Measurements from ENCODE around the gene RALGAPA2.

- TF ChIP-seq YY1 (IDR thresholded peaks at IDR 0.05; ENCODE audit: insufficient read depth, insufficient read length): no peak
- TF ChIP-seq ZNF274 (IDR thresholded peaks at IDR 0.05; ENCODE audit: low read depth, low read length): no peak
Measured at GRCh38 chr20:20743511-20744169, 31.2 kb upstream of the RALGAPA2 start.

All from NT2/D1 (cell line).